GM20000 (cell line): ENCODE measurements around the gene NIN.
"Not testable (repeated sequence)": the region's sequence is repeated elsewhere in the genome, so short reads cannot be mapped to it uniquely, and the experiment has no call there.

Source experiments
- DNase-seq: peaks from one replicate; pipeline ENCODE4 v3.0.0; 2012; ENCODE audit warnings: low spot score
- TF ChIP-seq, protein P1 (sequence below): IDR thresholded peaks from 2 replicates; pipeline ENCODE4 v1.5.1; 2012; ENCODE audit warnings: mild to moderate bottlenecking, control low read depth; ENCODE audit errors: extremely low read depth, missing control alignments

The NIN gene

DNA sequence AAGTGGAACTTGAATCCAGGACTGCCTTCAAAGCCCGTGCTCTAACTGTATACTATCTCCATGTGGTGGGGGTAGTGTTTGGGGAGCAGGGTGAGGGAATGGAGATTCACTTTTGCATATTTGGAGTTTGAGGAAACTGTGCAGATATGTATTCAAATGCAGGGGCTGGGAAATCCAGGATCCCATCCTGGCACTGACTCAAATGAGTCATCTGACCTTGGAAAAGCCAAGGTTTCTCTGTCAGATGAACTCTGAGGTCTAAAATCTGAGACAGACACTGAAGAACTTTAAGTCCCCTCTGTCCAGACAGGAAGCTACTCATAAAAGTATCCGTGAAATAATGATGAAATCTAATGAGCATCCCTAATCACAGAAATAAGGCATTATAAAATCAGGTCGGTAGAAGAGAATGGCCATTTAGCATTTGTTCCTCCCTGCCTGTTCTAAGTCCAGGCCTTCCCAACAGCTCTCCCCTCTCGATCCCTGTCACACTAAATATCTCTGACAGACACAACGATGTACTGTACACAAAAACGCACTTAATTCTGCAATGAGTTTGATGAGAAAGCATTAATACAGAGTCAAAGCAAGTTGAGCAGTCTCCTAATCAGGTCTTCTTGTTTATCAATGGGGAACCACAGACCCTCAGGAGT, 14.4 kb downstream of the NIN start:
- TF ChIP-seq, protein P1, sequence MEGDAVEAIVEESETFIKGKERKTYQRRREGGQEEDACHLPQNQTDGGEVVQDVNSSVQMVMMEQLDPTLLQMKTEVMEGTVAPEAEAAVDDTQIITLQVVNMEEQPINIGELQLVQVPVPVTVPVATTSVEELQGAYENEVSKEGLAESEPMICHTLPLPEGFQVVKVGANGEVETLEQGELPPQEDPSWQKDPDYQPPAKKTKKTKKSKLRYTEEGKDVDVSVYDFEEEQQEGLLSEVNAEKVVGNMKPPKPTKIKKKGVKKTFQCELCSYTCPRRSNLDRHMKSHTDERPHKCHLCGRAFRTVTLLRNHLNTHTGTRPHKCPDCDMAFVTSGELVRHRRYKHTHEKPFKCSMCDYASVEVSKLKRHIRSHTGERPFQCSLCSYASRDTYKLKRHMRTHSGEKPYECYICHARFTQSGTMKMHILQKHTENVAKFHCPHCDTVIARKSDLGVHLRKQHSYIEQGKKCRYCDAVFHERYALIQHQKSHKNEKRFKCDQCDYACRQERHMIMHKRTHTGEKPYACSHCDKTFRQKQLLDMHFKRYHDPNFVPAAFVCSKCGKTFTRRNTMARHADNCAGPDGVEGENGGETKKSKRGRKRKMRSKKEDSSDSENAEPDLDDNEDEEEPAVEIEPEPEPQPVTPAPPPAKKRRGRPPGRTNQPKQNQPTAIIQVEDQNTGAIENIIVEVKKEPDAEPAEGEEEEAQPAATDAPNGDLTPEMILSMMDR: no peak
- DNase-seq: no peak

DNA sequence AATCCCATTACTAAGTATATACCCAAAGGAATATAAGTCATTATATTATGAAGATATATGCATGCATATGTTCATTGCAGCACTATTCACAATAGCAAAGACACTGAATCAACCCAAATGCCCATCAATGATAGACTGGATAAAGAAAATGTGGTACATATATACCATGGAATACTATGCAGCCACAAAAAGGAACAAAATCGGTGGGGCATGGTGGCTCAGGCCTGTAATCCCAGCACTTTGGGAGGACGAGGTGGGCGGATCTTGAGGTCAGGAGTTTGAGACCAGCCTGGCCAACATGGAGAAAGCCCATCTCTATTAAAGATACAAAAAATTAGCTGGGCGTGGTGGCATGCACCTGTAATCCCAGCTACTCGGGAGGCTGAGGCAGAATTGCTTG, 15.4 kb downstream of the NIN start:
- not testable (repeated sequence) for DNase-seq

DNA sequence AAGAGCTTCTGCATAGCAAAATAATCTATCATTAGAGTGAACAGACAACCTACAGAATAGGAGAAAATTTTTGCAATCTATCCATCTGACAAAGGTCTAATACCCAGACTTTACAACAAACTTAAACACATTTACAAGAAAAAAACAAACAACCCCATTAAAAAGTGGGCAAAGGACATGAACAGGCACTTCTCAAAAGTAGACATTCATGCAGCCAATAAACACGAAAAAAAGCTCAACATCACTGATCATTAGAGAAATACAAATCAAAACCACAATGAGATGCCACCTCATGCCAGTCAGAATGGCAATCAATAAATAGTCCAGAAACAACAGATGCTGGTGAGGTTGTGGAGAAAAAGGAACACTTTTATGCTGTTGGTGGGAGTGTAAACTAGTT, 15.9 kb downstream of the NIN start:
- not testable (repeated sequence) for DNase-seq

DNA sequence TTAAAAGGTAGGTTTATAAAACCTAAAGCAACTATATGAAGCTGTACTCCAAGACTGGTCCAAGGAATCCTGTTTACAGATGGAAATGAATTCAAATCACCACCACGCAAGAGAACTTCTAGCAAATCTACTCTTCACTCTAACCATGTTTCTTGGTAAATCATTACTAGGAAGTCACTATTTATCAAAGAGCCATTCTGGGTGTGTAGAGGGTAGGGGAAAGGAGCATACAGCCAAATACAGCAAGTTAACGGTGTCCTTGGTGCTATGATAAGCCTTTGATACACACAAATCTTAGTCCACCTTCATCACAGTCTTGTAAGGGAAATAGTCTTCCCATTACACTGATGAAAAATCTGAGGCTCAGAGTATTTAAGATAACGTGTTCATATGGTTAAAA, 16.8 kb downstream of the NIN start:
- no peak for DNase-seq
- TF ChIP-seq, protein P1: no peak

DNA sequence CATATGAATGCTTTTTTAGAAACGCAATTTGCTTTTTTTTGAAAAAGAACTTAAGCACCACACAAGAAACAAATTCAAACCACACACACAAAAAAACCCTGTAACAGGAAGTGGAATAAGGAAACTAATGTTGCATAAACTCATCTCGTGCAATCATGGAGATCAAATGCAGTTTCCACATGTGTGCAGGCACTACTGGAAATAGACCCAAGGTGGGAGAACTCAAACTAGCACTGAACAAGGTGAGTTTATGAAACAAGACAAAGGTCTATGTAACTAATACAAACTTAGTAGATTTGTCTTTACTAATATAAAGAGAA, 17.5 kb downstream of the NIN start:
- TF ChIP-seq, protein P1: no peak
- no peak for DNase-seq

DNA sequence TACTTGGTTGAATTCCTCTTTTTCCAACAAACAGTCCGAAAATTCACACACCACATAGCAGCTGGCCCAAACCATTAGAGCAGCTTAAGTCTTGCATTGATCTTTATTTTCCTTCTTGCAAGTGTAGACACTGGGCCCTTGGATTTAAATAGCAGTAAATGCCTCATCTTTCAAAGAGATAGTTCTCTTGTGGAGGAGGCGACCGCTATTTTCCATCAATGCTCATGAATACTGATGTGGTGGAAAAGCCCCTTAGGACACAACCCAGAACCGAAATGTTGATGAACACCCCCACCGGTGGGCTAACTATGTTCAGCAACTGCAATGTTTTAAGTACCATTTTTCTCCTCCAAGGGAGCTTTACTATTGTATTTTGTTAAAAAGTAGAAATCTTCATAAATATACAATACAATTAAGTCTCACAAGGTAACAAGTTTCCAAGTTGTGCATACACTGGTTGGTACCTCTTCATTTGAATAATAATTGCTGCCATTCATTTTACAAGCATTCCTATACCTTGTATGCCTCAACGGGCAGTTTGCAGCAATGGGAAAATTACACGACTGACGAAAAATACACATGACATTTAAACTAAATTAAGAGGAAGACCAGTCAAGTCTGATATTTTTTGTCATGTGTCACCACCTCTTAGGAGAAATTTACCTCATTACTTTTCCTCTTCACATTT, 18.0 kb downstream of the NIN start:
- no peak for DNase-seq
- TF ChIP-seq, protein P1: no peak

DNA sequence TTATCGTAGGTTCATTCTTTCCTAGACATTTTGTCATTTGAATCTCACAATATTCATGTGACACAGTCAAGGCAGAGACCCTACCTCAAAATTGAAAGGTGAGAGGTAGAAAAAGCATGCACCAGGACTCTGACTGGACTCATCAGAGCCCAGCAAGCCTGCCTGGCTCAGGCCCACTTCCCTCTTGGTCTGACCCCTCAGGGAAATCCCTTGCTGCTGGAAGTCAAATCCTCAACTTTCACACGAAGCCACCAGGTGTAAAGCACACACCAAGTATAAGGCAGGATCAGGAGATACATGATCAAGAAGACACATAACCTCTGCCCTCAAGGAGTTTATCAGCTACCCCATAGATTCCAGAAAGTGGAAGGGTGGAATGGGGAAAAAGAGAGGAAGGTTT, 18.8 kb downstream of the NIN start:
- TF ChIP-seq, protein P1: no peak
- DNase-seq: no peak

DNA sequence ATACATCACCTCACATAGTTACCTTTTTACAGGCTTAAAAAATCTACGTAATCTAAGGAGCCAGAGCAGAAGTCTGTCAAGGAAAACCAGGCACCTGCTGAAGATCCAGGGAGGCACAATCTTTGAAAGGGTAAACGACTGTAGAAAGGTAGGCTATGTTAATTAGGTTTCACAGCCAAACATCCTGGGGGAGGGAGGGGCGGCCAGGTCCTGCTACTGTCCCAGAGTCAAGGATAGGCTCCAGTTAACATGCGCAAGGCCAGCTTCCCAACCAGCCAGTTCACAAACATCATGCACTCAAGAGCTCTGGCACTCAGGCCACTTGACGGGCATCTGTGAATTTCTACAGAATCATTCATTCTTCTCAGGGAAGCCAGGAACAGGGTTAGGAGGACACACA, 22.9 kb downstream of the NIN start:
- TF ChIP-seq, protein P1: no peak
- DNase-seq: no peak
